ENCODE results near the gene TAAR1. TPM values are rescaled to one million over a fixed set of nuclear protein-coding genes. Genes with fewer than 3 reads are reported as not detected.
"Not testable (repeated sequence)": the region's sequence is repeated elsewhere in the genome, so short reads cannot be mapped to it uniquely, and the experiment has no call there.

Gene TAAR1
- total RNA-seq, 1 donor from 2014 or later: not detected

DNA sequence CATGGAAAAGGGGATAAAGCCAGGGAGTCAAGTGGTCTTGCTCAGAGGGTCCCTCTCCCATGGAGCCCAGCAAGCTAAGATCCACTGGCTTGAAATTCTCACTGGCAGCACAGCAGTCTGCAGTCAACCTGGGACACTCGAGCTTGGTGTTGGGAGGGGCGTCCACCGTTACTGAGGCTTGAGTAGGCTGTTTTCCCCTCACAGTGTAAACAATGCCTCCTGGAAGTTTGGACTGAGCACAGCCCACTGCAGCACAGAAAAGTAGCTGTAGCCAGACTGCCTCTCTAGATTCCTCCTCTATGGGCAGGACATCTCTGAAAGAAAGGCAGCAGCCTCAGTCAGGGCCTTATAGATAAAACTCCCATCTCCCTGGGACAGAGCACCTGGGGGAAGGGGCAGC, 23.7 kb downstream of the TAAR1 start:
- not testable (repeated sequence) for H3K27me3 Mint-ChIP-seq (ENCODE audit: low read depth); H3K27ac Mint-ChIP-seq; H3K36me3 Mint-ChIP-seq; DNase-seq (ENCODE audit: low spot score in 2 of 2, unreplicated experiment in 2 of 2); H3K4me3 Mint-ChIP-seq; H3K4me1 Mint-ChIP-seq
- peaks cover 40% of the 10 kb centered on the region for H3K9me3 Mint-ChIP-seq

- H3K9me3 Mint-ChIP-seq: peaks cover 37% of the 10 kb centered on the region
- H3K27me3 Mint-ChIP-seq (ENCODE audit: low read depth): peaks cover 10% of the 10 kb centered on the region
- TF ChIP-seq, protein P1, sequence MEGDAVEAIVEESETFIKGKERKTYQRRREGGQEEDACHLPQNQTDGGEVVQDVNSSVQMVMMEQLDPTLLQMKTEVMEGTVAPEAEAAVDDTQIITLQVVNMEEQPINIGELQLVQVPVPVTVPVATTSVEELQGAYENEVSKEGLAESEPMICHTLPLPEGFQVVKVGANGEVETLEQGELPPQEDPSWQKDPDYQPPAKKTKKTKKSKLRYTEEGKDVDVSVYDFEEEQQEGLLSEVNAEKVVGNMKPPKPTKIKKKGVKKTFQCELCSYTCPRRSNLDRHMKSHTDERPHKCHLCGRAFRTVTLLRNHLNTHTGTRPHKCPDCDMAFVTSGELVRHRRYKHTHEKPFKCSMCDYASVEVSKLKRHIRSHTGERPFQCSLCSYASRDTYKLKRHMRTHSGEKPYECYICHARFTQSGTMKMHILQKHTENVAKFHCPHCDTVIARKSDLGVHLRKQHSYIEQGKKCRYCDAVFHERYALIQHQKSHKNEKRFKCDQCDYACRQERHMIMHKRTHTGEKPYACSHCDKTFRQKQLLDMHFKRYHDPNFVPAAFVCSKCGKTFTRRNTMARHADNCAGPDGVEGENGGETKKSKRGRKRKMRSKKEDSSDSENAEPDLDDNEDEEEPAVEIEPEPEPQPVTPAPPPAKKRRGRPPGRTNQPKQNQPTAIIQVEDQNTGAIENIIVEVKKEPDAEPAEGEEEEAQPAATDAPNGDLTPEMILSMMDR (IDR thresholded peaks at IDR 0.05; ENCODE audit: unreplicated experiment): no peak
- no peak for DNase-seq (ENCODE audit: low spot score in 2 of 2, unreplicated experiment in 2 of 2)
- no peak overlapping the region for H3K27ac Mint-ChIP-seq
- peaks cover 3% of the 10 kb centered on the region for H3K36me3 Mint-ChIP-seq
- H3K4me1 Mint-ChIP-seq: no peaks in the 10 kb centered on the region
- no peak overlapping the region for H3K4me3 Mint-ChIP-seq
These were observed 24.2 kb downstream of the TAAR1 start for GRCh38 chr6:132634796-132635195.

- TF ChIP-seq, protein P1 (IDR thresholded peaks at IDR 0.05; ENCODE audit: unreplicated experiment): no peak
- Mint-ChIP-seq H3K4me1 (no peaks in the 10 kb centered on the region), H3K27me3 (ENCODE audit: low read depth) (peaks cover 8% of the 10 kb centered on the region), H3K36me3 (peaks cover 3% of the 10 kb centered on the region), H3K27ac (no peak overlapping the region), H3K4me3 (no peak overlapping the region), H3K9me3 (peaks cover 32% of the 10 kb centered on the region)
- DNase-seq (ENCODE audit: low spot score in 2 of 2, unreplicated experiment in 2 of 2): no peak
These were observed 25.6 kb downstream of the TAAR1 start for GRCh38 chr6:132633362-132633761.

- H3K36me3 Mint-ChIP-seq: peaks cover 3% of the 10 kb centered on the region
- H3K4me1 Mint-ChIP-seq: peaks cover 9% of the 10 kb centered on the region
- peaks cover 21% of the 10 kb centered on the region for H3K9me3 Mint-ChIP-seq
- H3K27ac Mint-ChIP-seq: no peak within 1 kb of the TSS
- TF ChIP-seq, protein P1 (IDR thresholded peaks at IDR 0.05; ENCODE audit: unreplicated experiment): no peak
- no peak within 1 kb of the TSS for H3K4me3 Mint-ChIP-seq
- peaks cover 8% of the 10 kb centered on the region for H3K27me3 Mint-ChIP-seq (ENCODE audit: low read depth)
- no peak for DNase-seq (ENCODE audit: low spot score in 2 of 2, unreplicated experiment in 2 of 2)
These were observed 34.8 kb downstream of the TAAR1 start, which contains the start of gene TAAR2 for GRCh38 chr6:132624175-132624574. TSS of gene TAAR2 (minus strand) at chr6:132624275. CDS start at chr6:132624275, 0 bp downstream.

GRCh38 chr6:132623106-132623845, 35.7 kb downstream of the TAAR1 start:
- DNase-seq (ENCODE audit: low spot score in 2 of 2, unreplicated experiment in 2 of 2): no peak
- Mint-ChIP-seq H3K27me3 (ENCODE audit: low read depth) (peaks cover 8% of the 10 kb centered on the region), H3K4me1 (peaks cover 9% of the 10 kb centered on the region), H3K4me3 (no peak overlapping the region), H3K27ac (no peak overlapping the region), H3K36me3 (peaks cover 3% of the 10 kb centered on the region), H3K9me3 (peaks cover 14% of the 10 kb centered on the region)
- TF ChIP-seq, protein P1 (IDR thresholded peaks at IDR 0.05; ENCODE audit: unreplicated experiment): no peak

- H3K36me3 Mint-ChIP-seq: no peaks in the 10 kb centered on the region
- no peaks in the 10 kb centered on the region for H3K9me3 Mint-ChIP-seq
- DNase-seq (ENCODE audit: low spot score in 2 of 2, unreplicated experiment in 2 of 2): no peak
- H3K4me3 Mint-ChIP-seq: no peak overlapping the region
- no peak overlapping the region for H3K27ac Mint-ChIP-seq
- peaks cover 9% of the 10 kb centered on the region for H3K27me3 Mint-ChIP-seq (ENCODE audit: low read depth)
- TF ChIP-seq, protein P1 (IDR thresholded peaks at IDR 0.05; ENCODE audit: unreplicated experiment): no peak
- peaks cover 2% of the 10 kb centered on the region for H3K4me1 Mint-ChIP-seq
These were observed 42.3 kb downstream of the TAAR1 start for GRCh38 chr6:132616677-132617076.
